C1 segment of cervical spinal cord (tissue), 14 donors: ENCODE data around the gene FAM151B.
"Not testable (repeated sequence)": the region's sequence is repeated elsewhere in the genome, so short reads cannot be mapped to it uniquely, and the experiment has no call there.

Experiments used
- DNase-seq, 14 donors: peaks; one replicate each; lab custom pipeline; 2025; lab: John Stamatoyannopoulos, UW

FAM151B gene

GRCh38 chr5:80487829-80488721 is at the start of gene FAM151B:
FAM151B (plus strand) TSS chr5:80488100; CDS start chr5:80488124, 24 bp downstream.
- DNase-seq, result peak; percentile 37 to 97 (median 79)

- no peak for DNase-seq
These were observed 49.2 kb upstream of the FAM151B start for GRCh38 chr5:80438739-80439138.

DNA sequence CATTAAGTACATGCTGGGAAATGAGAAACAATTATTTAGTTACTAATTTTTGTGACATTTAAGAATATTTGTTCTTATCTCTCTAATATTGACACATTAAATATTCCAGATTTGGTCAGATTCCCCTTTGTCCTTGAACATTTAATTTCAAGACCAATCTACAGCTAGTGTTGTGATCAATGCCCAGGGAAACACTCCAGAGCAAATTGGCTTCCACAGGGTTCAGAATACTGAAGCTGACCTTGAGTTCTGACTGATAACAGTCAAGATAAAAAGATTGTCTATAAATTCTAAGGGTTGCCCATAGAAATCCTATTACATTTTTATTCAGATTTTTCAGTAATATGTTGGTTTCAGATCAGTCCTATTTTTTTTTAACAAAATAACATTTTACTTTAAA is 48.7 kb upstream of the FAM151B start:
- DNase-seq, result no peak

- no peak for DNase-seq
These were observed 45.2 kb upstream of the FAM151B start for GRCh38 chr5:80442742-80443141.

DNA sequence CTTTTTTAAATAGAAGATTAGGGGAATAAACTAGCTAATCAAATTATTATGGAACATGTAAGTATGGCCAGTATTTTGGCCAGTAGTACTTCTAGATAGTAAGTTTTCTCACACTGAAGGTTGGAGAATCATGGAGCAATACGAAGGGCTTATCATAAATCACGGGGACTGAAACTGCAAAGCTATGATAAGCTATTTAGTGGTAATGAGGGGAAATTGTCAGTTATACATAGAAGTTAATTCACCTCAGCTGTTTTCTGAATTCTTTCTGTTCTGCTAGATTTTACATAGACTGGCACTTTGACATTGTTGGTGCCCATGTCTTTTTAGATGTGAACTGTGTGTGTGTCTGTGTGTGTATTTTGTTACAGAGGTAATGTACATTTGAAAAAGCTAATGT is 34.5 kb upstream of the FAM151B start:
- DNase-seq, result no peak

GRCh38 chr5:80463269-80463668 is 24.6 kb upstream of the FAM151B start:
- DNase-seq, result no peak

DNA sequence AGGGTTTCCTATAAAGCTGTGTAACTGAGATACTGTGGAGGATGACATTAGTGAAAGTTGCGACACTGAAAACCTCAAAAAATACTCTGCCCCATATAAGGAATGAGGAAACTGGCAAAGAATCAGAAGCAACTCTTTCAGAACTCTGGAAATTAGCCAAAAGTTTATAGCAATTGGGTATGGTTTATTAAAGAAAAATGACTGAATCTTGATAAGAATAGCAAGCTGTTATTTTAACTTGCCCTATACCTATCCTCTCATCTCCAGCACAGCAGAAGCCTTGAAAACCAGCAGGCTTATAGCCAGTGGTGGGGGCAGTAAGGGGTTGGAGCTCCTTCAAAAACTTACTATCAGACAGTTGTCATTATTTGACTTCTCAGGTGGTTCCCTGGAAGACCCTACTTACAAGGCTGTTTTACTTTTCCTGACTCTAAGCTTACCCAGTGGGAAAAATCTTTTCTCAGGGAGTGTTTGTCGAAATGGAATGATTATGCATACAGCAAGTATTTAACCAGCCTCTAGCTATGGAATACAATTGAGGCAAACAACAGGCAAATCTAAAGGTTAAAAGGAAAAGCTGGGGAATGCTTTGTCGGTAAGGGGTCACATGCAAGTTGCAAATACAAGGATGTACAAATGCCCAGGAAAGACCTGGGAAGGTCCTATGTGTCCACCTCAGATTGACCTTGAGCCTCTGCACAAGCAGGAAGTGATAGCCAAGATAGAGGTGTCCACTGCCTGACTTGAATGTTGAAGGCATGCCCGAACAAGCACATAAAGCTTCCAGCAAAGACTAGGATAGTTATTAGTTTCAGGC is 21.0 kb upstream of the FAM151B start:
- DNase-seq, result no peak

DNA sequence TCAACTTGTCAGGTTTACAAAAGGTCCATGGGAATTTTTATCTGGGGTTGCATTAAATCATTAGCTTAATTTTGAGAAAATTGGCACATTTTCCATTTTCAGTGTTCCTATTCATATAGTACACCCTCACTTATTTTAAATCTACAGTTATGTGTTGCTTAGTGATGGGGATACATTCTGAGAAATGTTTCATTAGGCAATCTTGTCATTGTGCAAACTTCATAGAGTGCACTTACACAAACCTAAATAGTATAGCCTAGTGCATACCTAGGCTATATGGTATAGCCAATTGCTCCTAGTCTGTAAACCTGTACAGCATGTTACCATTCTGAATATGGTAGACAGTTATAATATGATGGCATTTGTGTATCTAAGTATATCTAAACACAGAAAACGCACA is 19.8 kb upstream of the FAM151B start:
- DNase-seq, result no peak

DNA sequence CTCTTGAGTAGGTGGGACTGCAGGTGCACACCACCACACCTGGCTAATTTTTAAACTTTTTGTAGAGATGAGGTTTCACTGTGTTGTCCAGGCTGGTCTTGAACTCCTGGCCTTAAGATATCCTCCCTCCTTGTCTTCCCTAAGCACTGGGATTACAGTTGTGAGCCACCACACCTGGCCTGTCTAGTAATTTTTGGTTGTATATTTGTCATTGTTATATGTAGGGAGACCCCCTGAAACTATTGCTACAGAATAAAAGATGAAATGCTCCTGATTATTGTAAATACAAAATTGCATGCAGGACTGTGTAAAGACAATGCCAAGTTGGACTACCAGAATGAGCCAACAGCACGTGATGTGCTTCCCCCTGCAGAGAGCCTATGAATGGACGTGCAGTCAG is 17.3 kb upstream of the FAM151B start:
- DNase-seq, result not testable (repeated sequence)

- DNase-seq, result no peak
These were observed 13.0 kb upstream of the FAM151B start for GRCh38 chr5:80474929-80475328.

DNA sequence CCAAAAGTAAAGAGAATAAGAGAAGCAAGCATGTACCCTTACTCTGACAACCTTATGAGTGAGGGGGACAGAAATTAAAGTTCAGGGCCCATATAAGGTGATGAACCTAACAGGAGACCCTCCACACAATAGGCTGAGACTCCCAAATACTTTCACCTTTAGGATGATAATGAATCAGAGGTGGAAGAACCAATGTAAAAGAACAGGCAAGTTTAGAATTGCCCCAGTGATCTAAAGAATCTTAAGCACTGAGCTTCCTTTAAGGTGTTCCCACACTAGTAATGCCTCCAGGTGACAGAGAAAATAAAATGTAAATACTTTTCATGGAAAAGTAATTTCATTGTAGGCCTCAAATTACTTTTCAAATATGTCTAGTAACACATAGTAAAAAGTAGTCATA is 8.2 kb upstream of the FAM151B start:
- DNase-seq, result no peak

- DNase-seq, result no peak
These were observed 7.5 kb upstream of the FAM151B start for GRCh38 chr5:80480354-80480753.

DNA sequence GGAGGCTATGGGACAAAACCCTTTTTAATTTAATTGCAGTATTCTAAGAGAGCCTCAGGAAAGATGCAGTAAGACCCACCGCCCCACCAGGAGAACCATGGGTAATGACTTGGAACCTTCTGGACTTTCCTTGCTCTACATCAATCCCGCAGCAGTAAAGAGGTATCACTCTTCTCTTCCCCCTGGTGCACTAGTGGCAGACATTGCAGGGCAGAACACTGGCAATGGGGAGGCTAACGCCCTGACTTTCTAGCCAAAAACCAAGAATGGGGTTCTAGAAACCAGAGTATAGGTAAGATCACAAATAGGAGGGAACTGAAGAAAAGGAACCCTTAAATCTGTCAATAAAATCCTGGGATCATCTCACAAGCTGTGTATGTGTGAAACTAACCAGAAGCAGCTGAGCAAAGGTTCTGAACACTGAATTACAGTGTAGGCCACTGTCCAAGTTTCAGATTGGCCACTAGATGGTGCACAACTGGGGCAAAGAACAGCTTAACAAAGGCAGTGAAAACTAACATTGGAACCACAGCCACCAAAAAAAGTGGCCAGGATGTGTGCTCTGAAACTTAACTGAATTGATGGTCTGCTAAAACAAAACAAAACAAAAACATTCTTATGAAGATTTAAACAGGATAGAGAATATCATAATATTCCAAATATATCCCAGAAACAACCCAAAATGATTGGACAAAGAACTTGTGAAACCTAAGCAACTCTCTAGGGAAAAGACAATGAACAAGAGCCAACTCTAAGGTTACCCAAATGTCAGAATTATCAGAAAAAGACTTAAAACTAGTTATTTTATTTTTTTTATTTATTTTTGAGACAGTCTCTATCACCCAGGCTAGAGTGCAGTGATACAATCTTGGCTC is 6.6 kb upstream of the FAM151B start:
- peak in 1 of 14 donors; percentile 2 for DNase-seq

GRCh38 chr5:80482578-80482977 is 5.3 kb upstream of the FAM151B start:
- DNase-seq, result no peak

GRCh38 chr5:80483636-80484232 is 4.2 kb upstream of the FAM151B start:
- no peak for DNase-seq

GRCh38 chr5:80487444-80487828 is 464 bp upstream of the FAM151B start:
- DNase-seq, result peak in 2 of 14 donors; percentile 39

DNA sequence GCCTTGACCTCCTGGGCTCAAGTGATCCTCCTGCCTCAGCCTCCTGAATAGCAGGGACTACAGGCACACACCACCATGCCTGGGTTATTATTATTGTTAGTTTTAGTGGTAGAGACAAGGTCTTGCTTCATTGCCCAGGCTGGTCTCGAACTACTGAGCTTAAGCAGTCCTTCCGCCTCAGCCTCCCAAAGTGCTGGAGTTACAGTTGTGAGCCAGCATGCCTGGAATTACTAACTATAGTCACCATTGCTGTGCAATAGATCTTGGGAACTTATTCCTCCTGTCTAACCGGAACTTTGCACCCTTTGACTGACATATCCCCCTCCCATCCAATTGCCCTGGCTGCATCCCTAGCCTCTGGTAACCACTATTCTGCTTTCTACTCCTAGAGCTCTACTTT is 3.4 kb downstream of the FAM151B start:
- no peak for DNase-seq

DNA sequence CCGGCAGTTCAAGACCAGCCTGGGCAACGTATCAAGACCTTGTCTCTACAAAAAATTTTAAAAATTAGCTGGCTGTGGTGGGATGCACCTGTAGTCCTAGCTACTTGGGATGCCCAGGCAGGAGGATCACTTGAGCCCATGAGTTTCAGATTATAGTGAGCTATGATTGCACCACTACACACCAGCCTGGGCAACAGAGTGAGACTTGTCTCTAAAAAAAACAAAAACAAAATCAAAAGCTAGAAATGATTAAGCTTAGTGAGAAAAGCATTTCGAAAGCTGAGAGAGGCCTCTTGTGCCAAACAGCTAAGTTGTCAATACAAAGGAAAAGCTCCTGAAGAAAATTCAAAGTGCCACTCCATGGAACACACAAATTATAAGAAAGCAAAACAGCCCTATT is 4.8 kb downstream of the FAM151B start:
- no peak for DNase-seq

- DNase-seq, result not testable (repeated sequence)
These were observed 5.5 kb downstream of the FAM151B start for GRCh38 chr5:80493443-80493842.

- no peak for DNase-seq
These were observed 8.0 kb downstream of the FAM151B start for GRCh38 chr5:80495891-80496290.

- no peak for DNase-seq
These were observed 14.9 kb downstream of the FAM151B start for GRCh38 chr5:80502800-80503199.
